ENCODE data around the gene HEXD. TPM values are rescaled to one million over a fixed set of nuclear protein-coding genes. Genes with fewer than 3 reads are reported as not detected.

The HEXD gene

DNA sequence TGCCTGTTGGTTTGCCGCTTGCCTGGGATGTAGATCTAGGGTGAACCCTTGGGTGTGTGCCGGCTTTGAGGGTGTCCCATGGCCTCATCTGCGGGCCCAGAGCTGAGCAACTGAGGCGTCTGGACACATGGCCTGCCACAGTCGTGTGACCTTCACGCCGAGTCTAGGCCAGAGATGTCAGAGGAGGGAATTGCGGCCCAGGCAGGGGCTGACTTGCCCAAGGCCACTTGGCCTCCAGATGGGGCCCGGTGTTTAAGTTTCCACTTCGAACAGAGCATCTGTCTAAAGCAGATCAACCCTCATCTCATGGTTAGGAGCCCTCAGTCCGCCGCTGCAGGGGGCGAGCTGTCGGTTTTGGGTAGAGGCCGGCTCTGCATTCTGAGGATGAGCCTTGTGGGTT, 73.4 kb downstream of the HEXD start:
- Histone ChIP-seq H3K79me1 (replicated peaks; ENCODE audit: low read length, poor library complexity, severe bottlenecking) (no peaks in the 10 kb centered on the region), H3K23ac (ENCODE audit: low read length in 2 of 2) (no peak overlapping the region), H2AFZ (ENCODE audit: low read depth, low read length) (no peak overlapping the region), H3K9me3 (ENCODE audit: control insufficient read depth, low read length) (no peaks in the 10 kb centered on the region), H3K36me3 (ENCODE audit: control insufficient read depth in 1 of 2, insufficient read depth in 2 of 2, low read depth in 1 of 2, low read length in 2 of 2) (peaks cover 12 to 33% of the 10 kb centered on the region in 2 experiments), H2BK120ac (ENCODE audit: low read depth, low read length) (no peak overlapping the region), H2BK15ac (ENCODE audit: low read depth, poor library complexity, severe bottlenecking) (no peak overlapping the region), H2BK12ac (ENCODE audit: low read length in 2 of 2) (no peak overlapping the region), H3K18ac (ENCODE audit: low read depth in 1 of 2, low read length in 2 of 2) (no peak overlapping the region), H2BK5ac (ENCODE audit: low read depth, low read length, poor library complexity, severe bottlenecking) (no peak overlapping the region), H3K4ac (ENCODE audit: low read depth in 1 of 2, low read length in 2 of 2) (no peak overlapping the region), H3K4me2 (ENCODE audit: low read length, poor library complexity, severe bottlenecking) (no peak overlapping the region), H4K91ac (ENCODE audit: low read length) (no peak overlapping the region), H3K4me1 (ENCODE audit: control insufficient read depth, insufficient read depth, low read depth, low read length) (peaks cover 16% of the 10 kb centered on the region), H2AK5ac (ENCODE audit: low read length, severe bottlenecking) (no peak overlapping the region), H3K27me3 (ENCODE audit: control insufficient read depth in 1 of 2, insufficient read depth in 1 of 2, low read length in 2 of 2) (no peaks in the 10 kb centered on the region), H3K9ac (ENCODE audit: low read length) (no peak overlapping the region), H3K4me3 (ENCODE audit: insufficient read depth in 1 of 2, low read depth in 1 of 2, low read length in 2 of 2) (no peak overlapping the region), H3K14ac (ENCODE audit: low read length in 2 of 2) (peak overlapping the region in 1 of 2 experiments; percentile 31), H3K27ac (ENCODE audit: low read length, poor library complexity, severe bottlenecking) (no peak overlapping the region), H4K8ac (ENCODE audit: low read length) (no peak overlapping the region)
- no peak for DNase-seq
- 91% methylated on average over 14 of the region's 15 CpGs for WGBS

Small RNA genes within 50 kb of the gene (small RNA-seq; reads per million reads assigned to genes)
- gene RF00019 (ENCODE audit: low read depth): not detected
